ENCODE results near the gene GRIA2.

The GRIA2 gene

GRCh38 chr4:157270108-157270507 is 49.6 kb downstream of the GRIA2 start:
- DNase-seq = no peak

GRCh38 chr4:157270552-157270951 is 50.0 kb downstream of the GRIA2 start:
- no peak for DNase-seq

GRCh38 chr4:157271166-157271869 is 50.8 kb downstream of the GRIA2 start:
- no peak for DNase-seq

- DNase-seq = no peak
Observed at GRCh38 chr4:157280673-157281072, 60.1 kb downstream of the GRIA2 start.

GRCh38 chr4:157282019-157282418 is 61.5 kb downstream of the GRIA2 start:
- DNase-seq = no peak

- no peak for DNase-seq
Observed at GRCh38 chr4:157287445-157287844, 66.9 kb downstream of the GRIA2 start.

- no peak for DNase-seq
Observed at GRCh38 chr4:157290622-157291021, 70.1 kb downstream of the GRIA2 start.

- DNase-seq = no peak
Observed at GRCh38 chr4:157291071-157291470, 70.5 kb downstream of the GRIA2 start.

GRCh38 chr4:157293673-157294072 is 73.1 kb downstream of the GRIA2 start:
- DNase-seq = no peak

- no peak for DNase-seq
Observed at GRCh38 chr4:157294575-157294974, 74.0 kb downstream of the GRIA2 start.

GRCh38 chr4:157300701-157301100 is 80.2 kb downstream of the GRIA2 start:
- no peak for DNase-seq

GRCh38 chr4:157303471-157303960 is 83.0 kb downstream of the GRIA2 start:
- DNase-seq = no peak

GRCh38 chr4:157304769-157305168 is 84.2 kb downstream of the GRIA2 start:
- no peak for DNase-seq

- no peak for DNase-seq
Observed at GRCh38 chr4:157312702-157313101, 92.2 kb downstream of the GRIA2 start.

- DNase-seq = no peak
Observed at GRCh38 chr4:157314906-157315305, 94.4 kb downstream of the GRIA2 start.

GRCh38 chr4:157315968-157316367 is 95.4 kb downstream of the GRIA2 start:
- DNase-seq = no peak

GRCh38 chr4:157320092-157320491 is 99.6 kb downstream of the GRIA2 start:
- no peak for DNase-seq

GRCh38 chr4:157327666-157328065 is 107.1 kb downstream of the GRIA2 start:
- no peak for DNase-seq

GRCh38 chr4:157357887-157358286 is 137.4 kb downstream of the GRIA2 start:
- no peak for DNase-seq

- DNase-seq = no peak
Observed at GRCh38 chr4:157358439-157358838, 137.9 kb downstream of the GRIA2 start.

GRCh38 chr4:157358851-157359250 is 138.3 kb downstream of the GRIA2 start:
- no peak for DNase-seq

- DNase-seq = no peak
Observed at GRCh38 chr4:157363360-157363759, 142.8 kb downstream of the GRIA2 start.

GRCh38 chr4:157372154-157372553 is 151.6 kb downstream of the GRIA2 start:
- no peak for DNase-seq

- DNase-seq = no peak
Observed at GRCh38 chr4:157372567-157372966, 152.0 kb downstream of the GRIA2 start.

- DNase-seq = no peak
Observed at GRCh38 chr4:157389741-157390140, 169.2 kb downstream of the GRIA2 start.

Data from AML-193 (cell line).